Stimulated activated CD4-positive, alpha-beta T cell treated with anti-CD3 and anti-CD28 coated beads, Interleukin-4, amount 100 ng/mL, for 24 hours (primary cell): ENCODE measurements around the gene ALKBH7.

Experiments
- DNase-seq: peaks from one replicate; pipeline ENCODE4 v3.0.0-alpha.2; 2020

The ALKBH7 gene

DNA sequence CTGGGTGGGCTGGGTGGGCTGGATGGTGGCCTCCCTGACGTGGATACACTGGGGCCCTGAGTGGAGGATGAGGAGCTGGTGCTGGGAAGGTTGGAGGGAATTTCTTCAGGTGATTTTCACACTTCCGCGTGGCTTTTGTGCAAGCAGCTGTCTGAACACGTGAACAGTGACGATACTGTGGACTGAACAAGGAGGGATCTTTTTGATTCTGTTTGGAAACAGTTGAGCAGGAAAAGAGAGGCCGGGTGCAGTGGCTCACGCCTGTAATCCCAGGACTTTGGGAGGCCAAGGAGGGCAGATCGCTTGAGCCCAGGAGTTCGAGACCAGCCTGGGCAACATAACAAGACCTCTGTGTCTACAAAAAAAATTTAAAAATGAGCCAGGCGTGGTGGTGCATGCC lies 29.5 kb downstream of the ALKBH7 start:
- no peak for DNase-seq

GRCh38 chr19:6402837-6403608 lies 30.4 kb downstream of the ALKBH7 start:
- no peak for DNase-seq

- DNase-seq = no peak
Observed at GRCh38 chr19:6406401-6406800, 33.8 kb downstream of the ALKBH7 start.

GRCh38 chr19:6409346-6409745 lies 36.8 kb downstream of the ALKBH7 start:
- no peak for DNase-seq

GRCh38 chr19:6412061-6412446 lies 39.5 kb downstream of the ALKBH7 start:
- no peak for DNase-seq

DNA sequence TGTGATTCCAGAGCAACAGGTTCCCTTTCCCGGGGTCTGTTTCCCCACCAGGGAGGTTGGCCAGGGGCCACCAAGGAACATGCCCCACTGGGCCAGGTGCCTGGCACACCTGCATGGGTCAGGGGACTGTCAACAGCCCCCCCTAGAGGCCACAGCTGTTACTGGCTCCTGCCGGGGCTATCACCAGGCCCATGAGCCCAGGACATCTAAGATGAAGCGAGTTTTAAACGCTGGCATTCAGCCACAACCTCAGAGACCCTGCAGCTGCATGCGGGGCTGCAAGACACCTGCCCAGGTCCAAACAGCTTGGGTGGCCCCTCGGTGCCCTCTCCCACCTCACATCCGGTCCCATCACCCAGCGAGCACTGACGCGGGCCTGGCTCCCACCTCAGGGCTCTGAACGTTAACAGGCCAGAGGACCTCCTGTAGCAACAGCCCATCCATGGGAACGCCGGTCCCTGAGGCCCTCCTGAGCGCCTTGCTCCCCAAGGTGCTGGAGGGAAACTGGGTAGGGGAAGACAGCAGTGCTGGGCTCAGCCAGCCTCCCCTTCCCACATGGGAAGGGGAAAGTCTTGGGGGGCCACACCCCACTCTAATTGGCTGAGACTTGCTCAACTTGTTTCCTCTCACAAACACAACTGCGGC lies 40.0 kb downstream of the ALKBH7 start:
- DNase-seq = peak; percentile 55

GRCh38 chr19:6413291-6413690 lies 40.7 kb downstream of the ALKBH7 start:
- DNase-seq = no peak

DNA sequence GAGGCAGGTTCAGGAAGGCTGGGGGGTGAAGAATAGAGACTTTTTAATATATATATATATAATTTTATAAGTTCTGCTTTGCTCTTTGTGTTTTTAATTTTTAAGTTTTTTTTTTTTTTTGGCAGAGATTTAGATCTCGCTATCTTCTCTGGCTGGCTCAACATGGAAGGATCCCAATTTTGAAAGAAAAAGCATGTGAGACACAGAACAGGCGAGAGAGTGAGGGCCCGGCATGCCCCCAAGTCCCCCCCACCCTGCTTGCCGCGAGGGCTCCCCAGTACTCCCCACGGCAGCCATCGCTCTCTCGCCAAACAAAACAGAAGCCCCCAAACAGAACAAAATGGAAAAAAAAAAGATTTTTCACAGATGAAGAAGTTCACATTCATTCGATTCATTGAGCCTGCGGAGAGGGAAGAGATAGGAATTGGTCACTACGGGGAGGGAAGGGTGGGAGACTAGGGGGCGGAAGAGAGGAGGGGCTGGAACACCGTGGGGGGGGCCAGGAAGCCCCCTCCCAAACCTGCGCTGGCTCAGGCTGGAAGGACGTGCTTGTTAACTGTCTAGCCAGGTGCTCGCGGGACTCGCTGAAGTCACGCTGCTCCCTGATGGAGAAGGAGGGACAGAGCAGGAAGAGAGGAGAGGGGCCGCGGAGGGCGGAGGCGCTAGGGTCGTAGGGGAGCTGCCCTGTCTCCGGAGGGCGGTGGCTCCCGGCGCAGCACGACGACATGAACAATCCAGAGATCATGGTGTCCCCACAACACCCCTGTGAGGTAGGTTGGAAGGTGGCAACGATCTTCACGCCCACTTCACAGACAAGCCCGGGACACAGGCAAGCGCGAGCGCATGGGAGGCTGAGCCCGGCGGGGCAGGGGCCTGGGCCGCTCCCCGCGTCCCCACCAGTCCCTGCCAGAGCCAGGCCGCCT lies 41.4 kb downstream of the ALKBH7 start:
- DNase-seq = no peak

- DNase-seq = no peak
Observed at GRCh38 chr19:6414793-6415590, 42.4 kb downstream of the ALKBH7 start.

- no peak for DNase-seq
Observed at GRCh38 chr19:6415591-6416190, 43.1 kb downstream of the ALKBH7 start.

DNA sequence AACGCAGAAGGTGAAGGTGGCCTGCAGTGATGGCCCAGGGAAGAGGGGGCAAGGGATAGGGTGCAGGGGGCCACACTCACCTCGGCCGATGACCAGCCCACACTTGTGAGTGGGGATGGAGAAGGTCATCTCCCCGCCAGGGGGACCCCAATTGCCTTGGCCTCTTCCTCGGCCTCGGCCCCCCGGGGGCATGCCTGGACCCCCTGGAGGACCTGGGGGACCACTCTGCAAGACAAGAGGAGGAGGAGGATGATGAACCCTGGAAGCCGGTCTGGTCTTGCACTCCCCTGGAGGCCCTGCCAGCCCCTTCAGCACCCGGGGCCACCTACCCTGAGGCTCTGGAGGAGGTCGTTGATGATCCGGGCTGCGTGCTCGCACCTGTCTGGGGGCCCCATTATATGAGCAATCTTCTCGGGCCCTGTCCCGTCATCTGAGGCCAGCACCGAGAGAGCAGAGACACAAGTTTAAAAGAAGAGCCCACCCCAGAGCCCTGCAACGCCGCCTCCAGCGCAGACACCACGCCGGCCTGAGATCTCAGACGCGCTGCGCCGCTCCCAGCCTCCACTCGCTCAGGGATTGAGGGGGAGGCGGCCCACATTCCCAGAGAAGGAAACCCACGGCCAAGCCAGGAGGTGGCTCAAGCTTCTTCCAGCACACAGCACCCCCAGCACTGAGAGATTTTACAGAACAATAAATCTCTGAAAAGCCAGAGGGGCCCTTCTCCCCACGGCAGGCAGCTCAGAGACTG lies 44.2 kb downstream of the ALKBH7 start:
- no peak for DNase-seq

GRCh38 chr19:6417713-6418561 lies 45.3 kb downstream of the ALKBH7 start:
- no peak for DNase-seq

DNA sequence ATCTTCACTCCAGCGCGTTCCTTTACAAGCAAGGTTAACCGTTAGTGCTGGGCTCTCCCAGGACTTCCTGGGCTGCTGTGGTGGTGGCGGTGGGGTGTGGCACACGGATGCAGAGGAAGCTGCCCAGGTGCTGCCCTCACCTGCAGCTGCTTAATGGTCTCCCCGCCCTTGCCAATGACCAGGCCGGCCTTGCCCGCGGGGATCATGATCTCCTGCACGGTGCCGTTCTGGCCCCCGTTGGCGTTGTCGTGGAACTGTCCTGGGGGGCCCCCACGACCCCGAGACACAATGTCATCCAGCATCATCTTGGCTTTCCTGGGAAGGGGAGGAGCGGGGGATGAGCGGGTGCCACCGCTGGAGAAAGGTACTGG lies 46.0 kb downstream of the ALKBH7 start:
- DNase-seq = no peak

DNA sequence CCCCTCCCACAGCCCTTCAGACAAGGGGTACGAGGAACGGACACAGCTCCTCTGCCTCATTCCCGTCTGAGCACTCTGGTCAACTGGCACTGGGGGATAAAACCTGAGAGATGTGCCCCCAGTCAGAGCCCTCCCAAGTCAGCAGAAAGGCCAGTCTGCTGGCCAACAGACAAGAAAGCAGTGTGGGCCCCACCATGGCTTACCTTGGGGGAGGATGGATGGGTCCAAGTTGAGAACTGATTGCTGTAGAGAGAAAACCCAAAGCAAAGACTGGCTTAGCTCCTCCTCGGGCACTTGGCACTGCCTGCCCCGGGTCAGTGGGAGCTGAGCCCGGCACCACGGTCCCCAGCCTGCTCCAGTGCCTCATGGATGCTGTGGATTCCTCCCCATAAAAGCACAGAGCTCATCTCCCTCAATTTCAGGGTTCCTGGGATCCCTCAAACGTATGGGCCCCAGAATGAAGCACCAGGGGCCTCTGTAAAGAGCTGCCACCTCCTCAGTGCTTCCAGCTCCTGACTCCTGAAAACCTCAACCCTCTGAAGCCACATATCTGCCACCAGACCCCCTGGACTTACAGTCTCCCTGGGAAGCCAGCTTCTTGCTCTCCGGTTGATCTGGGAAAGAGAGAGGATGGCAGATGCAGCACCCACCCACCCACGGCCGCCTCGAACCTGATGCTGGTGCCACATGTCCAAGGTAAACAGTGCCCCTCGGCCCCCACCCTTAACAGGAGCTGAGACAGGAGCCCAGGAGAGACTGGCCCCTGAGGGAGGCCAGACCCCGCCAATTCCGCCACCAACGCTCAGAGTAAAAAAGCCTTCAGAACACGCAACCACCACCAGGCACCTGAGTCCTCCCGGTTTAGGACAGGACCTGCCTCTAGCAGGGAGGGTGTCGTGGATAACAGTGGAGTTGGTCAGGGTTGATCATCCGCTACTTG lies 48.8 kb downstream of the ALKBH7 start:
- DNase-seq = no peak

GRCh38 chr19:6423499-6424194 lies 51.1 kb downstream of the ALKBH7 start:
- peak; percentile 50 for DNase-seq

GRCh38 chr19:6424195-6424938 lies 51.8 kb downstream of the ALKBH7 start, which contains the start of gene KHSRP:
Gene KHSRP (minus strand): TSS chr19:6424811. CDS start chr19:6424701, 110 bp downstream.
- DNase-seq = peak; percentile 32
